Measurements from ENCODE around the gene CHD2.

DNA sequence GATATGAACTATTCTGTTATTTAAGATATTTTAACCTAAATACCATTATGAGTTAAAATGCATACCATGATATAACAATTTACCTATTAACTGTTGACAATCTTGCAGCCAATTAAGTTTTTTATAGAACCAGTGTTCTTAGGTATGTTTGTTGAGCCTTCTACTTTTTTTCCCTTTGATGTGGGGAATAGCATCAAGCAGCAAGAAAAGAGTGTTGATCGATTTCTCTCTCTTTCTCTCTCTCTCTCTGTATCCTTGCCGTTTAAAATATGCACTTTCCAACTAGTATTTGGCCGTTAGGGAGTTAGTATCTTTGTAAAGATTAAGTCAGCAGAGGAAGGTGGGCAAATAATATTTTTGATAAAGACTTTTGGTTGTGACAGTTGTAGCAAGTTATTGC lies 5.9 kb downstream of the CHD2 start:
- TF ChIP-seq, protein P1, sequence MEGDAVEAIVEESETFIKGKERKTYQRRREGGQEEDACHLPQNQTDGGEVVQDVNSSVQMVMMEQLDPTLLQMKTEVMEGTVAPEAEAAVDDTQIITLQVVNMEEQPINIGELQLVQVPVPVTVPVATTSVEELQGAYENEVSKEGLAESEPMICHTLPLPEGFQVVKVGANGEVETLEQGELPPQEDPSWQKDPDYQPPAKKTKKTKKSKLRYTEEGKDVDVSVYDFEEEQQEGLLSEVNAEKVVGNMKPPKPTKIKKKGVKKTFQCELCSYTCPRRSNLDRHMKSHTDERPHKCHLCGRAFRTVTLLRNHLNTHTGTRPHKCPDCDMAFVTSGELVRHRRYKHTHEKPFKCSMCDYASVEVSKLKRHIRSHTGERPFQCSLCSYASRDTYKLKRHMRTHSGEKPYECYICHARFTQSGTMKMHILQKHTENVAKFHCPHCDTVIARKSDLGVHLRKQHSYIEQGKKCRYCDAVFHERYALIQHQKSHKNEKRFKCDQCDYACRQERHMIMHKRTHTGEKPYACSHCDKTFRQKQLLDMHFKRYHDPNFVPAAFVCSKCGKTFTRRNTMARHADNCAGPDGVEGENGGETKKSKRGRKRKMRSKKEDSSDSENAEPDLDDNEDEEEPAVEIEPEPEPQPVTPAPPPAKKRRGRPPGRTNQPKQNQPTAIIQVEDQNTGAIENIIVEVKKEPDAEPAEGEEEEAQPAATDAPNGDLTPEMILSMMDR (conservative IDR thresholded peaks at IDR 0.05; ENCODE audit: low read length) = no peak
- TF ChIP-seq EZH2phosphoT487 (IDR thresholded peaks at IDR 0.05; ENCODE audit: borderline replicate concordance) = no peak

Data from Loucy (cell line).